ENCODE measurements around the gene BICDL1. TPM values are rescaled to one million over a fixed set of nuclear protein-coding genes. Genes with fewer than 3 reads are reported as not detected.
"Not testable (repeated sequence)": the region's sequence is repeated elsewhere in the genome, so short reads cannot be mapped to it uniquely, and the experiment has no call there.

BICDL1 gene
- polyA plus RNA-seq, 1 of the 3 experiments (the other 2 are of a cell fraction): 0.35 TPM

DNA sequence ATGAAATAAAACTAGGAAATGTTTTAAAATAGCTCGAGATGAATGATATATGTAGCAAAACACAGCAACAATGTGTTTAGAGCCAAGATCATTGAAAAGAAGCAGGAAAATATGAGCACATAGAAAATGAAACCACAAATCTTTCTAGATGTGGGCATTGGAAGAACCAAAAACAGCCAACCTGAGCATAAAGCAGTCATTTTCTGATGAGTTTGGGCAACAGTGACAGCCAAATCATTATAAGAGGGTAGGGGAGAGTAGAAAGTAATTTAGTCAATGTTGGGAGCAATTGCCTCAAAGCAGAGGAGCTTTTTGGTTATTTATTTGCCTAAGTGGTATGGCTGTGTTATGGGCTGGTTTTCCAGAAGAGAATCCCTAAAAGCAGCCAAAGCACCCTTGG lies 8.8 kb upstream of the BICDL1 start:
- TF ChIP-seq FOXM1 (IDR thresholded peaks at IDR 0.05; ENCODE audit: low read depth) (no peak), JUND (IDR thresholded peaks at IDR 0.05) (no peak), CHD2 (IDR thresholded peaks at IDR 0.05; ENCODE audit: low read length, partially characterized antibody) (no peak), GATA2 (CRISPR knock-in tag; IDR thresholded peaks at IDR 0.05) (no peak), YY1 (IDR thresholded peaks at IDR 0.05; ENCODE audit: low read depth) (no peak), NFIC (IDR thresholded peaks at IDR 0.05; ENCODE audit: borderline replicate concordance) (no peak), RXRA (IDR thresholded peaks at IDR 0.05; ENCODE audit: borderline replicate concordance, low read depth) (no peak)
- TF ChIP-seq, protein P1, sequence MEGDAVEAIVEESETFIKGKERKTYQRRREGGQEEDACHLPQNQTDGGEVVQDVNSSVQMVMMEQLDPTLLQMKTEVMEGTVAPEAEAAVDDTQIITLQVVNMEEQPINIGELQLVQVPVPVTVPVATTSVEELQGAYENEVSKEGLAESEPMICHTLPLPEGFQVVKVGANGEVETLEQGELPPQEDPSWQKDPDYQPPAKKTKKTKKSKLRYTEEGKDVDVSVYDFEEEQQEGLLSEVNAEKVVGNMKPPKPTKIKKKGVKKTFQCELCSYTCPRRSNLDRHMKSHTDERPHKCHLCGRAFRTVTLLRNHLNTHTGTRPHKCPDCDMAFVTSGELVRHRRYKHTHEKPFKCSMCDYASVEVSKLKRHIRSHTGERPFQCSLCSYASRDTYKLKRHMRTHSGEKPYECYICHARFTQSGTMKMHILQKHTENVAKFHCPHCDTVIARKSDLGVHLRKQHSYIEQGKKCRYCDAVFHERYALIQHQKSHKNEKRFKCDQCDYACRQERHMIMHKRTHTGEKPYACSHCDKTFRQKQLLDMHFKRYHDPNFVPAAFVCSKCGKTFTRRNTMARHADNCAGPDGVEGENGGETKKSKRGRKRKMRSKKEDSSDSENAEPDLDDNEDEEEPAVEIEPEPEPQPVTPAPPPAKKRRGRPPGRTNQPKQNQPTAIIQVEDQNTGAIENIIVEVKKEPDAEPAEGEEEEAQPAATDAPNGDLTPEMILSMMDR (IDR thresholded peaks at IDR 0.05): no peak
- Histone ChIP-seq H3K4me2 (no peak overlapping the region), H3K9me2 (no peaks in the 10 kb centered on the region), H4K20me1 (ENCODE audit: insufficient read depth) (no peaks in the 10 kb centered on the region), H2AFZ (ENCODE audit: low read depth) (no peak overlapping the region), H3K9ac (no peak overlapping the region), H3K4me3 (ENCODE audit: low read depth in 2 of 2, low read length in 1 of 2) (no peak overlapping the region), H3K27me3 (ENCODE audit: insufficient read depth) (peaks cover 9% of the 10 kb centered on the region; the same call in 1 of the 2 replicates), H3K27ac (ENCODE audit: low read depth in 2 of 2, low read length in 1 of 2) (no peak overlapping the region), H3K4me1 (ENCODE audit: control insufficient read depth in 1 of 2, insufficient read depth in 2 of 2, low read depth in 1 of 2, low read length in 1 of 2) (no peaks in the 10 kb centered on the region), H3K79me2 (ENCODE audit: insufficient read depth) (no peaks in the 10 kb centered on the region), H3F3A (replicated peaks; ENCODE audit: insufficient read depth) (no peaks in the 10 kb centered on the region), H3K9me3 (no peaks in the 10 kb centered on the region), H3K36me3 (replicated peaks in 1 of 2; ENCODE audit: control insufficient read depth in 1 of 2, insufficient read depth in 2 of 2, low read length in 1 of 2) (no peaks in the 10 kb centered on the region)
- WGBS (ENCODE audit: low lambda C conversion rate): 0% methylated on average over 1 of the region's 1 CpG
- ChIA-PET CTCF (no interaction called here), POLR2A (no interaction called here)
- DNase-seq: no peak

DNA sequence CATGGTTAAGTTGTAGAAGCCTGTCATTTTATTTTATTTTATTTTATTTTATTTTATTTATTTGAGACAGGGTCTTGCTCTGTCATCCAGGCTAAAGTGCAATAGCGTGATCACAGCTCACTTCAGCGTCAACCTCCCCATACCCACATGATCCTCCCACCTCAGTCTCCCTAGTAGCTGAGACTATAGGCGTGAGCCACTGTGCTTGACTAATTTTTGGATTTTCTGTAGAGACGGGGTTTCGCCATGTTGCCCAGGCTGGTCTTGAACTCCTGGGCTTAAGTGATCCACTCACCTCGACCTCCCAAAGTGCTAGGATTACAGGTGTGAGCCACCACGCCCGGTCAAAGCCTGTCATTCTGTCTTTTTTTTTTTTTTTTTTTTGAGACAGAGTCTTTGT lies 8.3 kb upstream of the BICDL1 start:
- WGBS (ENCODE audit: low lambda C conversion rate): 48% methylated on average over 8 of the region's 8 CpGs
- H3K4me3 ChIP-seq (ENCODE audit: low read depth in 2 of 2, low read length in 1 of 2); H3F3A ChIP-seq (replicated peaks; ENCODE audit: insufficient read depth); H3K36me3 ChIP-seq (replicated peaks in 1 of 2; ENCODE audit: control insufficient read depth in 1 of 2, insufficient read depth in 2 of 2, low read length in 1 of 2); H3K4me2 ChIP-seq; H4K20me1 ChIP-seq (ENCODE audit: insufficient read depth); H3K4me1 ChIP-seq (ENCODE audit: control insufficient read depth in 1 of 2, insufficient read depth in 2 of 2, low read depth in 1 of 2, low read length in 1 of 2); H3K9me2 ChIP-seq; H2AFZ ChIP-seq (ENCODE audit: low read depth); H3K9ac ChIP-seq; POLR2A ChIA-PET; H3K27me3 ChIP-seq (ENCODE audit: insufficient read depth); CTCF ChIA-PET; H3K9me3 ChIP-seq; H3K79me2 ChIP-seq (ENCODE audit: insufficient read depth); DNase-seq; H3K27ac ChIP-seq (ENCODE audit: low read depth in 2 of 2, low read length in 1 of 2): not testable (repeated sequence)

DNA sequence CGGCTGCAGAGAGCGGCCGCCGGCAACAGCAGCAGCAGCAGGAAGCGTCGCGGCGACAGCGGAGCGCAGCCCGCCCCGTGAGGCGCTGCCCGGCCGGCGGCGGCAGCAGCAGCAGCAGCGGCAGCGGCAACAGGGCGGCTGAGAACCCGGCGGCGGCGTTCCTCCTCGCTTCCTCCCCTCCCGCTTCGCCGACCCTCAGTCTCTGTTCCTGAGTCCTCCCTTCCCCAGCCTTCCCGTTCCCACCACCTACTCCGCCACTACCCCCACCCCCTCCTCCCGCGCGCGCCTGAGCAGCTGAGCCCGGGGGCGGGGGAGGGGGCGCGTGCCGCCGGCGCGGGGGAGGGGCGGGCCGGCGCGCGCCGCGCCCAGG lies 310 bp downstream of the BICDL1 start:
- no peaks in the 10 kb centered on the region for H3K79me2 ChIP-seq (ENCODE audit: insufficient read depth)
- peak overlapping the region in 1 of 2 experiments; percentile 50; a peak in 2 of 4 replicates for H3K27ac ChIP-seq (ENCODE audit: low read depth in 2 of 2, low read length in 1 of 2)
- peaks cover 0 to 12% of the 10 kb centered on the region in 2 experiments; a peak in 2 of 4 replicates for H3K4me1 ChIP-seq (ENCODE audit: control insufficient read depth in 1 of 2, insufficient read depth in 2 of 2, low read depth in 1 of 2, low read length in 1 of 2)
- WGBS (ENCODE audit: low lambda C conversion rate): 1% methylated on average over 13 of the region's 49 CpGs
- peak overlapping the region; percentile 93; the same call in 1 of the 2 replicates for H3K4me2 ChIP-seq
- H4K20me1 ChIP-seq (ENCODE audit: insufficient read depth): no peaks in the 10 kb centered on the region
- H2AFZ ChIP-seq (ENCODE audit: low read depth): peak overlapping the region; percentile 65; the same call in 1 of the 2 replicates
- peaks cover 7% of the 10 kb centered on the region for H3F3A ChIP-seq (replicated peaks; ENCODE audit: insufficient read depth)
- no peaks in the 10 kb centered on the region for H3K9me2 ChIP-seq
- H3K36me3 ChIP-seq (replicated peaks in 1 of 2; ENCODE audit: control insufficient read depth in 1 of 2, insufficient read depth in 2 of 2, low read length in 1 of 2): no peaks in the 10 kb centered on the region
- no peak overlapping the region for H3K9ac ChIP-seq
- CTCF ChIA-PET: interaction anchor here (0.7 to 3.0 kb wide), 5 partner anchors 12 to 98 kb away, joined by 3 to 9 read pairs (median 3); no protein-coding TSS in a partner anchor
- no peak for DNase-seq
- POLR2A ChIA-PET: interaction anchor here (1.0 to 1.3 kb wide), 4 partner anchors 13 to 185 kb away, joined by 3 to 7 read pairs (median 4); partner anchors contain the start of gene RAB35
- peaks cover 18% of the 10 kb centered on the region for H3K27me3 ChIP-seq (ENCODE audit: insufficient read depth)
- peak overlapping the region; percentile 63 for H3K4me3 ChIP-seq (ENCODE audit: low read depth in 2 of 2, low read length in 1 of 2)
- H3K9me3 ChIP-seq: no peaks in the 10 kb centered on the region
- no peak for TF ChIP-seq RAD21 (IDR thresholded peaks at IDR 0.05; ENCODE audit: low read length)
- TF ChIP-seq, protein P2, sequence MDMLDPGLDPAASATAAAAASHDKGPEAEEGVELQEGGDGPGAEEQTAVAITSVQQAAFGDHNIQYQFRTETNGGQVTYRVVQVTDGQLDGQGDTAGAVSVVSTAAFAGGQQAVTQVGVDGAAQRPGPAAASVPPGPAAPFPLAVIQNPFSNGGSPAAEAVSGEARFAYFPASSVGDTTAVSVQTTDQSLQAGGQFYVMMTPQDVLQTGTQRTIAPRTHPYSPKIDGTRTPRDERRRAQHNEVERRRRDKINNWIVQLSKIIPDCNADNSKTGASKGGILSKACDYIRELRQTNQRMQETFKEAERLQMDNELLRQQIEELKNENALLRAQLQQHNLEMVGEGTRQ (IDR thresholded peaks at IDR 0.05; ENCODE audit: borderline replicate concordance, low read depth, low read length): no peak
- TF ChIP-seq, protein P3, sequence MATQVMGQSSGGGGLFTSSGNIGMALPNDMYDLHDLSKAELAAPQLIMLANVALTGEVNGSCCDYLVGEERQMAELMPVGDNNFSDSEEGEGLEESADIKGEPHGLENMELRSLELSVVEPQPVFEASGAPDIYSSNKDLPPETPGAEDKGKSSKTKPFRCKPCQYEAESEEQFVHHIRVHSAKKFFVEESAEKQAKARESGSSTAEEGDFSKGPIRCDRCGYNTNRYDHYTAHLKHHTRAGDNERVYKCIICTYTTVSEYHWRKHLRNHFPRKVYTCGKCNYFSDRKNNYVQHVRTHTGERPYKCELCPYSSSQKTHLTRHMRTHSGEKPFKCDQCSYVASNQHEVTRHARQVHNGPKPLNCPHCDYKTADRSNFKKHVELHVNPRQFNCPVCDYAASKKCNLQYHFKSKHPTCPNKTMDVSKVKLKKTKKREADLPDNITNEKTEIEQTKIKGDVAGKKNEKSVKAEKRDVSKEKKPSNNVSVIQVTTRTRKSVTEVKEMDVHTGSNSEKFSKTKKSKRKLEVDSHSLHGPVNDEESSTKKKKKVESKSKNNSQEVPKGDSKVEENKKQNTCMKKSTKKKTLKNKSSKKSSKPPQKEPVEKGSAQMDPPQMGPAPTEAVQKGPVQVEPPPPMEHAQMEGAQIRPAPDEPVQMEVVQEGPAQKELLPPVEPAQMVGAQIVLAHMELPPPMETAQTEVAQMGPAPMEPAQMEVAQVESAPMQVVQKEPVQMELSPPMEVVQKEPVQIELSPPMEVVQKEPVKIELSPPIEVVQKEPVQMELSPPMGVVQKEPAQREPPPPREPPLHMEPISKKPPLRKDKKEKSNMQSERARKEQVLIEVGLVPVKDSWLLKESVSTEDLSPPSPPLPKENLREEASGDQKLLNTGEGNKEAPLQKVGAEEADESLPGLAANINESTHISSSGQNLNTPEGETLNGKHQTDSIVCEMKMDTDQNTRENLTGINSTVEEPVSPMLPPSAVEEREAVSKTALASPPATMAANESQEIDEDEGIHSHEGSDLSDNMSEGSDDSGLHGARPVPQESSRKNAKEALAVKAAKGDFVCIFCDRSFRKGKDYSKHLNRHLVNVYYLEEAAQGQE (IDR thresholded peaks at IDR 0.05; ENCODE audit: low read depth, low read length): peak; percentile 69; the same call in 1 of the 2 replicates
